G401 (cell line): ENCODE measurements around the gene HS3ST1. TPM values are rescaled to one million over a fixed set of nuclear protein-coding genes. Genes with fewer than 3 reads are reported as not detected.

Source experiments
- DNase-seq: peaks from one replicate; pipeline ENCODE4 v3.0.0-alpha.2; 2015; ENCODE audit warnings: low spot score
- in situ Hi-C: cut with HindIII; loops from 2 replicates; pipeline ENCODE4 v1.10.0; 2016; ENCODE audit warnings: low sequenced_read_pairs, mixed read lengths
- total RNA-seq: library from RNA; depleted of rRNA; stranded (reverse); fragments of >200 nt; shearing (Covaris generic); gene quantifications from 2 replicates; pipeline ENCODE4 v1.2.3, GENCODE V29; 2014

Gene HS3ST1
- total RNA-seq, 1 experiment from 2014 or later = not detected

GRCh38 chr4:11436673-11437072 is 8.0 kb upstream of the HS3ST1 start:
- in situ Hi-C loops = no loop called here
- no peak for DNase-seq

GRCh38 chr4:11436084-11436483 is 7.4 kb upstream of the HS3ST1 start:
- in situ Hi-C loops = no loop called here
- DNase-seq = no peak

- in situ Hi-C loops = no loop called here
- no peak for DNase-seq
Observed at GRCh38 chr4:11435557-11435956, 6.9 kb upstream of the HS3ST1 start.

DNA sequence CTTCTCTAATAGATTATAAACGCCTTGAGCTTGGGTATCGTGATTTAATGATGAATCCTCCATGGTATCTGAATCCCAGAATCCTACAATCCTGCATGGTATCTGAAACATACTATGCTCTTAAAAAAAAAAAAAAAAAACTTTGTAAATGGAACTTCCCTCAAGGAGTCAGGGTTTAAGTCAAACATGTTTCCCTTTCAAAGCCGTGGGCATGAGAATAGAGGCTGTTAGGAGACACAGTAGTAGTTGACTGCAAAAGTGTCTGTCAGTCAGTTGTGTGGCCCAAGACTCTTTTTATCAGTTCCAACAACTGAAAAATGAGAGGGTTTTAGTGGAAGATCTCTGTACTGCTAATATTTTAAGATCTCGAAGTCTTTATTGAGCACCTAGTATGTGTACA is 2.4 kb upstream of the HS3ST1 start:
- in situ Hi-C loops = no loop called here
- DNase-seq = no peak

DNA sequence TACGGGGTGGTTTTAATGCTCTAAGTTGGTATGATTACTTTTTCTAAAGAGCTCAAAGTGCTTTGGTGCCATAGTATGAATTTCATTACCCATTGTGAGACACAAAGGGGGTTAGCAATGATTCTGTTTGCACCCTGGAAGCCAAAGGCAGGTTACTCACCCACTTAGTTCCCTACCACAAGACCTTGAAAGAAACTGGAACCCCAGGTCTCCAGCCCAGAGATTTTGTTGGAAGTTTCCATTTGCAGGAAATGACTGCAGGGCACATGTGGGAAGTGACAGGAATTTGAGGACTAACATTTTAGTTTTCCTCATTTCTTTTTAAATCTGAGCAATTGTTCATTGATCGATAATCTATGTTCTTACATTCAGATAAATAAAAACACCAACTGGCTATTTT is 1.8 kb upstream of the HS3ST1 start:
- peak; percentile 9 for DNase-seq
- in situ Hi-C loops = no loop called here

- in situ Hi-C loops = no loop called here
- peak; percentile 40 for DNase-seq
Observed at GRCh38 chr4:11429699-11430045, 978 bp upstream of the HS3ST1 start.

DNA sequence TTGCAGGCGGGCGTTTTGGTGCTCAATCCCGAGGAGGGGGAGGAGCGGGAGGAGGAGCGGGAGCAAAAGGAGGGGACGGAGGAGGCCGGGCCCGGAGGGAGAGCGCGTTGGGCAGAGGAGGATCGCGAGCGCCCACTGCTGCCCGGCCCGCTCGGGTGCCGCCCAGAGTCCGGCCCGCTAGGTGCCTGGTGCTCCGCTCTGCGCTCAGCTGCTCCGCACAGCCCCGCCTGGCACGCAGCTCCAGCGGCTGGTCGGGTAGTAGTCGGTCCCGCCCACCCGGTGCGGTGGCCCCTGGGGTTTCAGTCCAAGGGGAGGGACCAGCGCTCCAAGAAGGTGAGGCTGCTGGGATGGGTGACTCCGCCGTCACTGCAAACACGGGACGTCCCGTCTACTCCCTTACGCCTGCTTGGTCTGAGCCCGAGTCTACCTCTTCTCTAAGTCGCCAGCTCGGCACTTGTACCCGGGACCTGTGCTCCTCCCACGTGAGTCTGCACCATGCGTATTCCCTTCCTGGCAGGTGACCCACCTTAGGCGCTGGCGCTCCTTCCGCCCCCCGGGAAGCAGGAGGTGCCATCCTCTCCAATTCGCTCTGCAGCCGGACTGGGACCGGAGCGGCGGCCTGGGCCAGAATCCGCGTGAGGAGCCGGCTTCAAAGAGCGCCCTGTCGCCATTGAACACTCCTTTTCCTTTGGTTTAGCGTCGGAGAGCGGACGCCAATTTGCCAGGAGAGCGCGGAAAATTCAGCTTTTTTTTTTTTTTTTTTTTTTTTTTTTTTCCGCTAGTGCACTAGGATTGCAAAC is 405 bp upstream of the HS3ST1 start:
- DNase-seq = peak; percentile 94
- in situ Hi-C loops = no loop called here

GRCh38 chr4:11427121-11427996 is 1.3 kb downstream of the HS3ST1 start:
- in situ Hi-C loops = no loop called here
- peak; percentile 63 for DNase-seq

DNA sequence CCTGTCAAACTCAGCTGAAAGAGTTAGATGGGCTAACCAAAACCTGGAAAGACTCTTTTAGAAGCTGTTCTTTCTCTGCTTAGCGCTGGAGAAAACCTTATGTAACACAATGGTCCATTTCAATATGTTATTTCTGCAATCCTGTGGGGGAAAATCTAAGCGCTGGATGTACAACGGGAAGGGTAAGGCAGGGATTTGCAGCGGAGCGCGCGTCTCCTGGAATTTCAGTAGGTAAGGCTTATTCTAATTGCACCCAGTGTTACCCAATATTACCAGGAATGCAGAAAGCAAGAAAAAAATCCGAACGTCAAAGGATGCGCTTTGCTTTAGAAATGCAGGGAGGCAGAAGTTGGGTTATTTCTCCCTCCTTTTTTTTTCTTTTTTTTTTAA is 2.0 kb downstream of the HS3ST1 start:
- in situ Hi-C loops = no loop called here
- DNase-seq = peak; percentile 74

GRCh38 chr4:11426003-11426402 is 2.7 kb downstream of the HS3ST1 start:
- in situ Hi-C loops = no loop called here

GRCh38 chr4:11424856-11425255 is 3.8 kb downstream of the HS3ST1 start:
- in situ Hi-C loops = no loop called here
- DNase-seq = peak; percentile 77

More at GRCh38 chr4:11426003-11426402, 2.7 kb downstream of the HS3ST1 start:
- peak; percentile 61 for DNase-seq

DNA sequence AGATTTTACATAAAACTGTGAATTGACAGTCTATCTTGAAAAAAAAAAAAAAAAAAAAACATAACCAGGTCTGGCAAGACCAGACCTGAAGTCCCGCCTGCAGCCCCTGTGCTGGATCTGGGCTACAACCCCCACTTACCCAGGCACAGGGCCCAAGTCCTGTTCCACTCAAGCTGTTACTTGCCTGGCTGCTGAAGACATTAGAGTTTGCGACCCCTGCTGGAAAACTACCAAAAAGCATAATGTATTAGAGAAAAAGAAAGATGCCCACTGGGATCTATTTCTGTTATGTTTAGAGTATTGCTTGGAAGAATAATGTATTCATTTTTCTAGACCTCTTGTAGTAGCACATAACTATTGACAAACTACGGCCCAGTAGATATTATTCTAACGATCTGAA is 4.7 kb downstream of the HS3ST1 start:
- peak; percentile 80 for DNase-seq
- in situ Hi-C loops = no loop called here

- in situ Hi-C loops = no loop called here
Observed at GRCh38 chr4:11423465-11423864, 5.2 kb downstream of the HS3ST1 start.

DNA sequence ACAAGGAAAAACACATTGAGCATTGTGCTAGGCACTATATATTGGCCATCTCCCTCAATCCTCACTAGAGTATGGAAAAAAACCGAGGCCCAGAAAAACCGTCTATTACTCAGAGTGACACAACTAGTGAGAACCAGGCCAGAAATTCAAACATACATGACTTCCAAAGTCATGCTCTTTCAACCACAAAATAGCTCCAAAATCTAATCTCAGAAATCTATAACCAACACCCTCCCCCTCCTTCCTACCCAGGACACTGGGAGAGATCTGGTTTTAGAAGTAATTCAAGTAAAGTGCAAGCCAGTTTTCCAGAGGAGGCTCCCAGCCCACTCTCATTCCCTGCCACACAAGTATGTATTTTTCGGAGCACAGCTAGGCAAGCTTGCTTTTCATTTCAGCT is 7.6 kb downstream of the HS3ST1 start:
- in situ Hi-C loops = no loop called here
- peak; percentile 54 for DNase-seq

More at GRCh38 chr4:11423465-11423864, 5.2 kb downstream of the HS3ST1 start:
- DNase-seq = peak; percentile 82

- peak; percentile 56 for DNase-seq
- in situ Hi-C loops = no loop called here
Observed at GRCh38 chr4:11420327-11420726, 8.4 kb downstream of the HS3ST1 start.

- peak; percentile 66 for DNase-seq
- in situ Hi-C loops = no loop called here
Observed at GRCh38 chr4:11418610-11419009, 10.1 kb downstream of the HS3ST1 start.

DNA sequence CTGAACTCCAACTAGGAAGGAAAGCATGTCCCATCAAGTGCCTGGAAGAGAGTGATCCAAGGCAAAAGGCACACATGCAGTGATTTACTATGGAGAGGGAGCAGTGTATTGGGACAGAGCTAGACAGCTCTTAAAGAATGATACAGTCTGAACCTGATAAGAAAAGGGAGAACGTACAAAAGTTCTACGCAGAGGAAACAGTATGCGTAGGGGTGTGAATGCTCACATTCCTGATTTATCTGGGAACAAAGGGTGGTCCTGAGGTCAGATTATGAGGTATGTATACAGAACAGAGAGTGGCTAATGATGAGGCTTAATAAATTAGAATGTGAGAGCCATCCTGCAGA is 12.0 kb downstream of the HS3ST1 start:
- in situ Hi-C loops = no loop called here
- DNase-seq = no peak

GRCh38 chr4:11416071-11416766 is 12.5 kb downstream of the HS3ST1 start:
- in situ Hi-C loops = no loop called here
- peak; percentile 71 for DNase-seq

DNA sequence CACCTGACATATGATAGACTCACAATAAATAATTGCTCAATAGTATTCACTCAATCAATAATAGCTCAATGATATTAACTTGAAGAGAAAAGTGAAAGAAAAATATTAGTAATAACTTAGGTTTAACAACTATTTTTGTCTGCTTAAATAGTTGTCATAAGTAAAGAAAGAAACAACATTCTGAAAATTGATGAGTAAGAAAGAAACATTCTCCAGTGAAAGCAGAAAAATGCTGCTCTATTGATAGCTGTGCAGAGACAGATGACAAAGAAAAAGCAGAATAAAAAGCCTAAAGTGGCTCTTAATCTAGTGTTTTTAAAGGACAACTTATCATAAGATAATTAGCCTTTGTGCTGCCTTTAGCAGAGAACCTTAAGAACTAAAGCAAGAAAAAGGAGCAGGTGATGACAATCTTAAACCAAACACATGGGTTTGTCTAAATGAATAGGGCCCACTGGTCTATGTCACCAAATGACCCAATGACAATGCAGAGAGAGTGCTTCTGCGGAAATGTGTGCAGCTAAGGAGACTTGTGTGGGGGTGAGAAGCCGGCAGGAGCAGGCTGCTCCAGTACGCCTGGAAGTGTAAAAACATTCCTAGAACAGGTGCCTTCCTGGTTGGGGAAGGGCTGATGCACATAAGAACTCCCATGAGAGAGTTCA is 13.2 kb downstream of the HS3ST1 start:
- in situ Hi-C loops = no loop called here

More for the DNA sequence above, 13.2 kb downstream of the HS3ST1 start:
- peak; percentile 47 for DNase-seq
